ENCODE data around the gene PCDHA7.
"Not testable (repeated sequence)": the region's sequence is repeated elsewhere in the genome, so short reads cannot be mapped to it uniquely, and the experiment has no call there.

Gene PCDHA7

GRCh38 chr5:140833993-140834392, at the start of gene PCDHA7:
TSS of gene PCDHA7 (plus strand) at chr5:140834269. CDS start at chr5:140834384, 115 bp downstream.
- peak; percentile 15 for DNase-seq

GRCh38 chr5:140785905-140786686, 48.0 kb upstream of the PCDHA7 start, which contains the start of gene PCDHA1:
TSS of gene PCDHA1 (plus strand) at chr5:140786140.
- DNase-seq, result peak; percentile 54

DNA sequence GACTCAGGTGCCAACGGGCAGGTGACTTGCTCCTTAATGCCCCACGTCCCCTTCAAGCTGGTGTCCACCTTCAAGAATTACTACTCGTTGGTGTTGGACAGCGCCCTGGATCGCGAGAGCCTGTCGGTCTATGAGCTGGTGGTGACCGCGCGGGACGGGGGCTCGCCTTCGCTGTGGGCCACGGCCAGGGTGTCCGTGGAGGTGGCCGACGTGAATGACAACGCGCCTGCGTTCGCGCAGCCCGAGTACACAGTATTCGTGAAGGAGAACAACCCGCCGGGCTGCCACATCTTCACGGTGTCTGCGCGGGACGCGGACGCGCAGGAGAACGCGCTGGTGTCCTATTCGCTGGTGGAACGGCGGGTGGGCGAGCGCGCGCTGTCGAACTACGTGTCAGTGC, 46.6 kb upstream of the PCDHA7 start:
- DNase-seq, result not testable (repeated sequence)

DNA sequence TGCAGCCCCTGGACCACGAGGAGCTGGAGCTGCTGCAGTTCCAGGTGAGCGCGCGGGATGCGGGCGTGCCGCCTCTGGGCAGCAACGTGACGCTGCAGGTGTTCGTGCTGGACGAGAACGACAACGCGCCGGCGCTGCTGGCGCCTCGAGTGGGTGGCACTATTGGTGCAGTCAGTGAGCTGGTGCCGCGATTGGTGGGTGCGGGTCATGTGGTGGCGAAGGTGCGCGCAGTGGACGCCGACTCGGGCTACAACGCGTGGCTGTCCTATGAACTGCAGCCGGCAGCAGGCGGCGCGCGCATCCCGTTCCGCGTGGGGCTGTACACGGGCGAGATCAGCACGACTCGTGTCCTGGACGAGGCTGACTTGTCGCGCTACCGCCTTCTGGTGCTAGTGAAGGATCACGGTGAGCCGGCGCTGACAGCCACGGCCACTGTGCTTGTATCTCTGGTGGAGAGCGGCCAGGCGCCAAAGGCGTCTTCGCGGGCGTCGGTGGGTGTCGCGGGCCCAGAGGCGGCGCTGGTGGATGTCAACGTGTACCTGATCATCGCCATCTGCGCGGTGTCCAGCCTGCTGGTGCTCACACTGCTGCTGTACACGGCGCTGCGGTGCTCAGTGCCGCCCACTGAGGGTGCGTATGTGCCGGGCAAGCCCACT, 46.1 kb upstream of the PCDHA7 start:
- DNase-seq, result not testable (repeated sequence)

DNA sequence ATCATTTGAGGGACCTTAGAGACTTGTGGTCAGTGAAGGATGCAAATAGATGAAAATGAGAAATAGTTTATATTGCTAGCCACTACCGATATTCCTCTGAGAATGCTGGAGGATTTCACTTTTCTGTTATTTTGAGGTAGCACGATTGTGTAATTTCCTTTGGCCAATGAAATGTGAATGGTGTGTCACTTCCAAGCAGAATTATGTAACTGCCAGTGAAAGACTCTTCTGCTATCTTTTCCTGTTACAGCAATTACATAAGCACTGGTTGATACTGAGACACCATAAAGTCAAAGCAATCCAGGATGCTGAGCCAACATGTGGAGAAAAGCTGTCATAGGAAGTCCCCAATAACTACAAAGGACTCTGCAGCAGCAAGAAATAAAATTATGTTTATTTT, 43.0 kb upstream of the PCDHA7 start:
- peak; percentile 93 for DNase-seq

- DNase-seq, result no peak
Measured at GRCh38 chr5:140794595-140795258, 39.3 kb upstream of the PCDHA7 start, which contains the start of gene PCDHA2. TSS of gene PCDHA2 (plus strand) at chr5:140794852.

GRCh38 chr5:140795259-140795641, 38.8 kb upstream of the PCDHA7 start:
- DNase-seq, result no peak

- not testable (repeated sequence) for DNase-seq
Measured at GRCh38 chr5:140796072-140796717, 37.9 kb upstream of the PCDHA7 start.

- DNase-seq, result no peak
Measured at GRCh38 chr5:140796718-140797095, 37.4 kb upstream of the PCDHA7 start.

DNA sequence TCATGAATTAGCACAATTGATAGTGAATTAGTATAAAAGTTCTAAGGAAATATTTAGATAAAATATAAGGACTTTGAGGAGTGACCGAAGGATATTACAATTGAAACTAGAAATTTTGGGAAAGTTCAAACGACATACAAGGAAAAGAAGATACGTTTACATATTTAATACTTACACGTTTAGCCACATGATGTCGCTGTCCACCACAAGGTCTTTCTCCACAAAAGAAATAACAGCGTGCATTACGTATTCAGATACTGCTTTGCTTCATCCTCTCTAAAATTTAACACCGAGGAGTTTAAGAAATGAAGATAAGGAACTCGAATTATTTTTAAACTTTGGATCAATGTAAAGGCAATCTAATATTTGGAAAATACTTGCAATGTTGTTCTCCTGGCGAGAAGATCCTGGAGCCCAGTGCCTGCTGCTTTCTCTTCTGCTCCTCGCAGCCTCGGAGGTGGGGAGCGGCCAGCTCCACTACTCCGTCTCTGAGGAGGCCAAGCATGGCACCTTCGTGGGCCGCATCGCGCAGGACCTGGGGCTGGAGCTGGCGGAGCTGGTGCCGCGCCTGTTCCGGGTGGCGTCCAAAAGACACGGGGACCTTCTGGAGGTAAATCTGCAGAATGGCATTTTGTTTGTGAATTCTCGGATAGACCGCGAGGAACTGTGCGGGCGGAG, 33.1 kb upstream of the PCDHA7 start, which contains the start of gene PCDHA3:
PCDHA3 (plus strand) TSS at position 242 of the 678 bp plus-strand sequence.
- DNase-seq, result no peak

DNA sequence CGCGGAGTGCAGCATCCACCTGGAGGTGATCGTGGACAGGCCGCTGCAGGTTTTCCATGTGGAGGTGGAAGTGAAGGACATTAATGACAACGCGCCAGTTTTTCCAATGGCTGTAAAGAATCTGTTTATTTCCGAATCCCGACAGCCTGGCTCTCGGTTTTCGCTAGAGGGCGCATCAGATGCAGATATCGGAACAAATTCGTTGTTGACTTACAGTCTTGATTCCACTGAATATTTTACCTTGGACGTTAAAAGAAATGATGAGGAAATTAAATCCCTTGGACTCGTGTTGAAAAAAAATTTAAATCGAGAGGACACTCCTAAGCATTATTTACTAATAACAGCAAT, 32.6 kb upstream of the PCDHA7 start:
- DNase-seq, result no peak

DNA sequence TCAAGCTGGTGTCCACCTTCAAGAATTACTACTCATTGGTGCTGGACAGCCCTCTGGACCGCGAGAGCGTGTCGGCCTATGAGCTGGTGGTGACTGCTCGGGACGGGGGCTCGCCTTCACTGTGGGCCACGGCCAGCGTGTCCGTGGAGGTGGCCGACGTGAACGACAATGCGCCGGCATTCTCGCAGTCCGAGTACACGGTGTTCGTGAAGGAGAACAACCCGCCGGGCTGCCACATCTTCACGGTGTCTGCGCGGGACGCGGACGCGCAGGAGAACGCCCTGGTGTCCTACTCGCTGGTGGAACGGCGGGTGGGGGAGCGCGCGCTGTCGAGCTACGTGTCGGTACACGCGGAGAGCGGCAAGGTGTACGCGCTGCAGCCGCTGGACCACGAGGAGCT, 31.7 kb upstream of the PCDHA7 start:
- DNase-seq, result not testable (repeated sequence)

- no peak for DNase-seq
Measured at GRCh38 chr5:140802781-140803271, 31.2 kb upstream of the PCDHA7 start.

DNA sequence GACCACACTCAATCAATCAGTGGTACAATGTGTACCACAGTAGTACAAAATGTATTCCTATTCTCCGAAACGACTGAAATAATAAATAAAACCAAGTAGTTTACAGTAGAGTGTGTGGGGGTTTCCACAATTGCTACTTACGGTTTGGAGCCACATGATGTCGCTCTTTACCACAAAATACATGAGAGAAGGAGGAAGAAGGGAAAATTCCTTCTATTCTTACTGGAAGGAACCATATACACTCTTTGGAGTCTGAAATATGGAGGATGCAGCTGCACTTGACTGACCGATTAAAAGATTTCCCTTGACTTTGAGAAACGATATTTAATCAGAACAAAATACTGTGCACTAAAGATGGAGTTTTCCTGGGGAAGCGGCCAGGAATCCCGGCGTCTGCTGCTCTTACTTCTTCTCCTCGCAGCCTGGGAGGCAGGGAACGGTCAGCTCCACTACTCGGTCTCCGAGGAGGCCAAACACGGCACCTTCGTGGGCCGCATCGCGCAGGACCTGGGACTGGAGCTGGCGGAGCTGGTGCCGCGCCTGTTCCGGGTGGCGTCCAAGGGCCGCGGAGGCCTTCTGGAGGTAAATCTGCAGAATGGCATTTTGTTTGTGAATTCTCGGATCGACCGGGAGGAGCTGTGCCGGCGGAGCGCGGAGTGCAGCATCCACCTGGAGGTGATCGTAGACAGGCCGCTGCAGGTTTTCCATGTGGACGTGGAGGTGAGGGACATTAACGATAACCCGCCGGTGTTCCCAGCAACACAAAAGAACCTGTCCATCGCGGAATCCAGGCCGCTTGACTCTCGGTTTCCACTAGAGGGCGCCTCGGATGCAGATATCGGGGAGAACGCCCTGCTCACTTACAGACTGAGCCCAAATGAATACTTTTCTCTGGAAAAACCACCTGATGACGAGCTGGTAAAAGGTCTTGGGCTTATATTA, 27.0 kb upstream of the PCDHA7 start, which contains the start of gene PCDHA4:
PCDHA4 (plus strand) TSS at position 235 of the 942 bp plus-strand sequence.
- no peak for DNase-seq

DNA sequence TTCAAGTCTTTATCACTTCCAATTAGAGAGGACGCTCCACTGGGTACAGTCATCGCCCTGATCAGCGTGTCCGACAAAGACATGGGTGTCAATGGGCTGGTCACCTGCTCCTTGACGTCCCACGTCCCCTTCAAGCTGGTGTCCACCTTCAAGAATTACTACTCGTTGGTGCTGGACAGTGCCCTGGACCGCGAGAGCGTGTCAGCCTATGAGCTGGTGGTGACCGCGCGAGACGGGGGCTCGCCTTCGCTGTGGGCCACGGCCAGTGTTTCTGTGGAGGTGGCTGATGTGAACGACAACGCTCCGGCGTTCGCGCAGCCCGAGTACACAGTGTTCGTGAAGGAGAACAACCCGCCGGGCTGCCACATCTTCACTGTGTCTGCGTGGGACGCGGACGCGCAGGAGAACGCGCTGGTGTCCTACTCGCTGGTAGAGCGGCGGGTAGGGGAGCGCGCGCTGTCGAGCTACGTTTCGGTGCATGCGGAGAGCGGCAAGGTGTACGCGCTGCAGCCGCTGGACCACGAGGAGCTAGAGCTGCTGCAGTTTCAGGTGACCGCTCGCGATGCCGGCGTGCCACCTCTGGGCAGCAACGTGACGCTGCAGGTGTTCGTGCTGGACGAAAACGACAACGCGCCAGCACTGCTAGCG, 25.7 kb upstream of the PCDHA7 start:
- DNase-seq, result not testable (repeated sequence)

- no peak for DNase-seq
Measured at GRCh38 chr5:140808889-140809291, 25.2 kb upstream of the PCDHA7 start.

- DNase-seq, result no peak
Measured at GRCh38 chr5:140821375-140822280, 12.4 kb upstream of the PCDHA7 start, which contains the start of gene PCDHA5. TSS of gene PCDHA5 (plus strand) at chr5:140821613.

DNA sequence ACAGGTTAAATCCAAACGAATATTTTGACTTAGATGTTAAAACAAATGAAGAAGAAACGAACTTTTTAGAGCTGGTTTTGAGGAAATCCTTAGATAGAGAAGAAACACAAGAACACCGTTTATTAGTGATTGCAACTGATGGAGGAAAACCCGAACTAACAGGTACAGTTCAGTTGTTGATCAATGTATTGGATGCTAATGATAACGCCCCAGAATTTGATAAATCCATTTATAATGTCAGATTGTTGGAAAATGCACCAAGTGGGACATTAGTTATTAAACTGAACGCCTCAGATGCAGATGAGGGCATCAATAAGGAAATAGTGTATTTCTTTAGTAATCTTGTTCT, 11.8 kb upstream of the PCDHA7 start:
- DNase-seq, result no peak

GRCh38 chr5:140822969-140823368, 11.1 kb upstream of the PCDHA7 start:
- not testable (repeated sequence) for DNase-seq

Data from MV-4-11 (cell line).